VCaP (cell line): ENCODE data around the gene SETD7.

Experiments used
- H3K27ac ChIP-seq: fragments of 450-650 bp; 2 replicates; pipeline ENCODE4 v1.5.1; 2017
- TF ChIP-seq, protein P1 (sequence below): fragments of 450-650 bp; conservative IDR thresholded peaks from 2 replicates; pipeline ENCODE4 v1.5.1; 2017; ENCODE audit warnings: mild to moderate bottlenecking, moderate library complexity

SETD7 gene

DNA sequence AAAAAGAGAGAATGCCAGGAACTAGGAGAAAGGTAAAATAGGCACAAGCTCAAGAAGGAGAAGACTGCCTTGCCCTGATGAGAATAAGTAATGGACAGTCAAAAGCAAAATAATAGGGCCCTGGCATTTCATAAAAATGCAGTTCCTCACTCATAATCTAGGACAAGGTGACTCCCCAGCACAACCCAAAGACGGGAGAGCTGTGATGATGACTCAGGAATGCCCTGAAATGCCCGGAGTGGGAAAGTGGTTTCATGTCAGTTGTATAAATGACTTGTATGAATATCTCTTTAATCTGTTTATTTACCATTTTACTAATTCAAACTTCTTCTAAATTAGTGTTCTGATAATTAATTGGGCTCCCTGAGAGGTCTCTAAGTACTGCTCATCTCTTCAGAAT, 28.8 kb upstream of the SETD7 start:
- no peak overlapping the region for H3K27ac ChIP-seq
- TF ChIP-seq, protein P1, sequence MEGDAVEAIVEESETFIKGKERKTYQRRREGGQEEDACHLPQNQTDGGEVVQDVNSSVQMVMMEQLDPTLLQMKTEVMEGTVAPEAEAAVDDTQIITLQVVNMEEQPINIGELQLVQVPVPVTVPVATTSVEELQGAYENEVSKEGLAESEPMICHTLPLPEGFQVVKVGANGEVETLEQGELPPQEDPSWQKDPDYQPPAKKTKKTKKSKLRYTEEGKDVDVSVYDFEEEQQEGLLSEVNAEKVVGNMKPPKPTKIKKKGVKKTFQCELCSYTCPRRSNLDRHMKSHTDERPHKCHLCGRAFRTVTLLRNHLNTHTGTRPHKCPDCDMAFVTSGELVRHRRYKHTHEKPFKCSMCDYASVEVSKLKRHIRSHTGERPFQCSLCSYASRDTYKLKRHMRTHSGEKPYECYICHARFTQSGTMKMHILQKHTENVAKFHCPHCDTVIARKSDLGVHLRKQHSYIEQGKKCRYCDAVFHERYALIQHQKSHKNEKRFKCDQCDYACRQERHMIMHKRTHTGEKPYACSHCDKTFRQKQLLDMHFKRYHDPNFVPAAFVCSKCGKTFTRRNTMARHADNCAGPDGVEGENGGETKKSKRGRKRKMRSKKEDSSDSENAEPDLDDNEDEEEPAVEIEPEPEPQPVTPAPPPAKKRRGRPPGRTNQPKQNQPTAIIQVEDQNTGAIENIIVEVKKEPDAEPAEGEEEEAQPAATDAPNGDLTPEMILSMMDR, result no peak

DNA sequence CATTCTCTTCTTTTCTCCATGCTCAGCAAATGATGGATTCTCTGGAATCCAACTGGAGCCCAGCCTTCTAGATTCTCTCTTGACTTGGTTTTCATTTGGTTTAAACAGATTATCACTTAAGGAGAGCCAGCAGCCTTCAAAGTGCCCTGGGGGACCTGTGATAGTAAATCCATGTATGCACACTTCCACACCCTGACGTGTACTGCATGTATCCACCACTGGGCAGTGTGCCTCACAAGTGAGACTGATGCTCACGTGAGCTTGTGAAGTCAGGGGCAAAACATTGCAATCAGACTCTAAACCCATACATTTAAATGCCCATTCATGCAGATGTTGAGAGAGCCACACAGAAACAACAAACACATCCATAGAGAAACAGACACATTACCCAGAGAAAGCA, 28.0 kb upstream of the SETD7 start:
- H3K27ac ChIP-seq, result no peak overlapping the region
- TF ChIP-seq, protein P1, result no peak

DNA sequence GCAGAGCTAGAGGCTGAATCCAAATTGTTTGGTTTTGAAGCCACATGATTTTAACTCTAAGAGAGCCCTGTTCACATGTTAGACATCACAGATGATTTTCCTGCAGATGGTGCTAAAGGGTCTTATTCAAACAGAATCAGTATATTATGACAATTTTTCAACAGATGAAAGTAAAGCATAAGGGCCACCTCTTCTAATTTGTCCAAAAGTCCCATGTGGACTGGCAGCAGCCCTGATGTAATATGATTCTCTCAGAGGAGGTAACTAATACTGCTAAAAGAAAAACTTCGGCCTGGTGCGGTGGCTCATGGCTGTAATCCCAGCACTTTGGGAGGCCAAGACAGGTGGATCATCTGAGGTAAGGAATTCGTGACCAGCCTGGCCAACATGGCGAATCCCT, 26.0 kb upstream of the SETD7 start:
- TF ChIP-seq, protein P1, result no peak
- H3K27ac ChIP-seq, result no peak overlapping the region

DNA sequence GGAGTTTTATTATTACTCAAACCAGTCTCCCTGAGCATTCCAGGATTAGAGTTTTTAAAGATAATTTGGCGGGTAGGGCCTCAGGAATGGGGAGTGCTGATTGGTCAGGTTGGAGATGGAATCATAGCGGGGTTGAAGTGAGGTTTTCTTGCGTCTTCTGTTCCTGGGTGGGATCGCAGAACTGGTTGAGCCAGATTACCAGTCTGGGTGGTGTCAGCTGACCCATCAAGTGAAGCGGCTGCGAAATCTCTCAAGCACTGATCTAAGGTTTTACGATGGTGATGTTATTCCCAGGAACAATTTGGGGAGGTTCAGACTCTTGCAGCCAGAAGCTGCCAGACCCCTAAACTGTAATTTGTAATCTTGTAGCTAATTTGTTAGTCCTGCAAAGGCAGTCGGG, 25.1 kb upstream of the SETD7 start:
- no peak overlapping the region for H3K27ac ChIP-seq
- TF ChIP-seq, protein P1, result no peak

DNA sequence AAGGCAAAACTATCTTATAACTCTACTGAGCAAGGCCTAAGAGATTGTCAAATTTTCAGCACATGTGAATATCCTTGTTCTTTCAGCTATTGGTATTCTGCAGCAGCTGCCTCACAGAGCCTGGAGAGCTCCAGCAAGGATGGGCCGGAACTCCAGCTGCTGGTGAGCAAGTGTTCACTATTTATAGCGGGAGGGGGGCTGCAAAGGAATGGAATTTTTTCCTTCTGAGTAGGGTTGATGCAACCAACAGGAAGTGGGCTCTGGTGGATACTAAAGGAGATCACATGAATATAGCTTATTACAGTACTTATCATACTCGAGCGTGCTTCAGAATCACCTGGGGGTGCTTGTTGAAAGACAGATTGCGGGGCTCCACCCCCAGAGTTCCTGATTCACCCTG, 20.2 kb upstream of the SETD7 start:
- 0 out of 2 replicates have a peak overlapping the region, but pooled peaks have one; percentile 5 for H3K27ac ChIP-seq
- TF ChIP-seq, protein P1, result no peak

DNA sequence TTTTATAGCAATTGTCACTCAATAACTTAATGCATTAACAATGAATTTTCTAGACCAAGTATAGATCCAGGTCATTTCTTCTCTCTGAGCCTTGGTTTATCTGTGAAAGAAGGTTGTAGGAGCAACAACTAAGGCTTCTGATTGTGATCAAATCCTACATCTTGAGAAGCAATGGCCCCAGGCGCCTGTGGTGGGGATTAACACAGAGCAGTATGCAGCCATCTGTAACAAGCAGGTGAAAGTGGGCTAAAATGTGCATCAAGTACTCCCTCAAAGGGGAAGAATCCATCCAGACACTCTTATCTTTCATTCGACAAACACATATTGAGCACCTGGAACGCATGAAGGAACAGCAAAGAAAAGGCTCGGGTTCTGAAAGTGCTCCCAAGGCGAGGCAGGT, 19.1 kb upstream of the SETD7 start:
- TF ChIP-seq, protein P1, result no peak
- no peak overlapping the region for H3K27ac ChIP-seq

DNA sequence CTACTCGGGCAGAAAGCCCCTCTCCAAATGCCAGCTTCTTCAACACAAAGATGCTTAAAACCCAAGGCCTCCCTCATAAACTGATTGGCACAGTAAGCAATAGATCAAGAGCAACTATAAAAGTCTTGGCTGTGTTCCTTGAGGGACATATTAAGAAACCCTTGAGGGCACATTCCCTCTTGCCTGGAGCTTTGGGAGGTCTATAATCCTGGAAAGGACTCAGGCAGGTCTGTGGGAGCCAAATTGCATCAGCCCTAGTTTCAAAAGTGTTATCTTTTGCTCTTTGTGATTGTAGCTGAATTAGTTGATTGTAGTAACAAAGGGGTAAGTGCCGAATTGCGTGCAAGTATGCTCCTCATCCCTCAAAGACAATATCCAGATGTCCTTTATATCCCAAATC, 18.6 kb upstream of the SETD7 start:
- no peak overlapping the region for H3K27ac ChIP-seq
- TF ChIP-seq, protein P1, result no peak
